ENCODE measurements around the gene F2RL2.

The F2RL2 gene

GRCh38 chr5:76649140-76649539 is 25.9 kb upstream of the F2RL2 start:
- H4K20me1 ChIP-seq (ENCODE audit: low read depth, low read length), result no peaks in the 10 kb centered on the region
- H3K9me3 ChIP-seq (ENCODE audit: insufficient read depth, low read length), result peaks cover 12% of the 10 kb centered on the region; the same call in 1 of the 2 replicates
- no peaks in the 10 kb centered on the region for H3F3A ChIP-seq (ENCODE audit: insufficient read depth)
- H3K36me3 ChIP-seq (ENCODE audit: low read length), result no peaks in the 10 kb centered on the region
- no peak overlapping the region for H2AFZ ChIP-seq (ENCODE audit: low read depth, low read length, severe bottlenecking)
- H3K9me2 ChIP-seq (replicated peaks; ENCODE audit: insufficient read depth, low read length), result no peaks in the 10 kb centered on the region
- no peak overlapping the region for H3K9ac ChIP-seq (ENCODE audit: low read length)
- H3K27ac ChIP-seq (ENCODE audit: low read depth, low read length), result no peak overlapping the region
- H3K4me2 ChIP-seq (ENCODE audit: low read depth, low read length, poor library complexity, severe bottlenecking), result no peak overlapping the region
- TF ChIP-seq CTCF (IDR thresholded peaks at IDR 0.05; ENCODE audit: insufficient read depth, low read length, poor library complexity, severe bottlenecking) (no peak), EZH2phosphoT487 (conservative IDR thresholded peaks at IDR 0.05; ENCODE audit: low read length) (no peak)
- no peak overlapping the region for H3K4me3 ChIP-seq (ENCODE audit: insufficient read depth, low read length, poor library complexity, severe bottlenecking)
- H3K27me3 ChIP-seq (ENCODE audit: low read length), result no peaks in the 10 kb centered on the region
- no peaks in the 10 kb centered on the region for H3K79me2 ChIP-seq (ENCODE audit: insufficient read depth, low read length)

- Histone ChIP-seq H4K20me1 (ENCODE audit: low read depth, low read length) (no peaks in the 10 kb centered on the region), H2AFZ (ENCODE audit: low read depth, low read length, severe bottlenecking) (no peak overlapping the region), H3K27ac (ENCODE audit: low read depth, low read length) (no peak overlapping the region), H3K4me2 (ENCODE audit: low read depth, low read length, poor library complexity, severe bottlenecking) (no peak overlapping the region), H3K9me3 (ENCODE audit: insufficient read depth, low read length) (no peaks in the 10 kb centered on the region), H3K4me3 (ENCODE audit: insufficient read depth, low read length, poor library complexity, severe bottlenecking) (no peak overlapping the region), H3K9me2 (replicated peaks; ENCODE audit: insufficient read depth, low read length) (no peaks in the 10 kb centered on the region), H3K27me3 (ENCODE audit: low read length) (no peaks in the 10 kb centered on the region), H3K36me3 (ENCODE audit: low read length) (no peaks in the 10 kb centered on the region), H3K9ac (ENCODE audit: low read length) (no peak overlapping the region), H3F3A (ENCODE audit: insufficient read depth) (no peaks in the 10 kb centered on the region), H3K79me2 (ENCODE audit: insufficient read depth, low read length) (no peaks in the 10 kb centered on the region)
- TF ChIP-seq CTCF (IDR thresholded peaks at IDR 0.05; ENCODE audit: insufficient read depth, low read length, poor library complexity, severe bottlenecking), result no peak
- no peak for TF ChIP-seq EZH2phosphoT487 (conservative IDR thresholded peaks at IDR 0.05; ENCODE audit: low read length)
These were observed 20.2 kb upstream of the F2RL2 start for GRCh38 chr5:76643371-76643770.

GRCh38 chr5:76642390-76643040 is 19.3 kb upstream of the F2RL2 start:
- Histone ChIP-seq H3F3A (ENCODE audit: insufficient read depth) (no peaks in the 10 kb centered on the region), H3K36me3 (ENCODE audit: low read length) (no peaks in the 10 kb centered on the region), H3K27ac (ENCODE audit: low read depth, low read length) (no peak overlapping the region), H3K27me3 (ENCODE audit: low read length) (no peaks in the 10 kb centered on the region), H3K9me2 (replicated peaks; ENCODE audit: insufficient read depth, low read length) (no peaks in the 10 kb centered on the region), H4K20me1 (ENCODE audit: low read depth, low read length) (no peaks in the 10 kb centered on the region), H3K9ac (ENCODE audit: low read length) (no peak overlapping the region), H3K9me3 (ENCODE audit: insufficient read depth, low read length) (no peaks in the 10 kb centered on the region), H2AFZ (ENCODE audit: low read depth, low read length, severe bottlenecking) (no peak overlapping the region), H3K79me2 (ENCODE audit: insufficient read depth, low read length) (no peaks in the 10 kb centered on the region), H3K4me2 (ENCODE audit: low read depth, low read length, poor library complexity, severe bottlenecking) (no peak overlapping the region), H3K4me3 (ENCODE audit: insufficient read depth, low read length, poor library complexity, severe bottlenecking) (no peak overlapping the region)
- no peak for TF ChIP-seq CTCF (IDR thresholded peaks at IDR 0.05; ENCODE audit: insufficient read depth, low read length, poor library complexity, severe bottlenecking)
- no peak for TF ChIP-seq EZH2phosphoT487 (conservative IDR thresholded peaks at IDR 0.05; ENCODE audit: low read length)

All from SU-DHL-6 (cell line).